ENCODE results near the gene NCK2.

NCK2 gene

GRCh38 chr2:105747991-105748390 lies 3.3 kb downstream of the NCK2 start:
- no peak for TF ChIP-seq CTCF (conservative IDR thresholded peaks at IDR 0.05; ENCODE audit: low read length)
- TF ChIP-seq EZH2phosphoT487 (IDR thresholded peaks at IDR 0.05; ENCODE audit: borderline replicate concordance), result no peak
- Histone ChIP-seq H3K9me2 (replicated peaks; ENCODE audit: low read depth, low read length) (no peaks in the 10 kb centered on the region), H3F3A (ENCODE audit: low read depth) (no peaks in the 10 kb centered on the region), H3K27me3 (ENCODE audit: insufficient read depth, low read length, poor library complexity, severe bottlenecking) (no peaks in the 10 kb centered on the region), H3K4me1 (ENCODE audit: insufficient read depth, low read length, poor library complexity, severe bottlenecking) (peaks cover 51% of the 10 kb centered on the region), H3K4me3 (ENCODE audit: low read length, poor library complexity, severe bottlenecking) (peak overlapping the region; percentile 95), H3K9me3 (ENCODE audit: insufficient read depth, low read depth, low read length) (no peaks in the 10 kb centered on the region), H3K4me2 (ENCODE audit: low read depth, low read length, poor library complexity, severe bottlenecking) (peak overlapping the region; percentile 96), H3K79me2 (ENCODE audit: insufficient read depth, low read length) (peaks cover 78% of the 10 kb centered on the region), H3K36me3 (ENCODE audit: insufficient read depth, low read length) (no peaks in the 10 kb centered on the region), H4K20me1 (ENCODE audit: insufficient read depth, low read length, poor library complexity, severe bottlenecking) (peaks cover 42% of the 10 kb centered on the region), H2AFZ (ENCODE audit: low read length) (no peak overlapping the region), H3K9ac (ENCODE audit: low read depth, low read length, poor library complexity, severe bottlenecking) (peak overlapping the region; percentile 76)

GRCh38 chr2:105748566-105748965 lies 3.9 kb downstream of the NCK2 start:
- Histone ChIP-seq H3F3A (ENCODE audit: low read depth) (no peaks in the 10 kb centered on the region), H3K9me2 (replicated peaks; ENCODE audit: low read depth, low read length) (no peaks in the 10 kb centered on the region), H2AFZ (ENCODE audit: low read length) (no peak overlapping the region), H3K9me3 (ENCODE audit: insufficient read depth, low read depth, low read length) (no peaks in the 10 kb centered on the region), H3K9ac (ENCODE audit: low read depth, low read length, poor library complexity, severe bottlenecking) (no peak overlapping the region), H4K20me1 (ENCODE audit: insufficient read depth, low read length, poor library complexity, severe bottlenecking) (peaks cover 45% of the 10 kb centered on the region), H3K4me1 (ENCODE audit: insufficient read depth, low read length, poor library complexity, severe bottlenecking) (peaks cover 49% of the 10 kb centered on the region), H3K27me3 (ENCODE audit: insufficient read depth, low read length, poor library complexity, severe bottlenecking) (no peaks in the 10 kb centered on the region), H3K36me3 (ENCODE audit: insufficient read depth, low read length) (no peaks in the 10 kb centered on the region), H3K79me2 (ENCODE audit: insufficient read depth, low read length) (peaks cover 84% of the 10 kb centered on the region), H3K4me3 (ENCODE audit: low read length, poor library complexity, severe bottlenecking) (peak overlapping the region; percentile 24), H3K4me2 (ENCODE audit: low read depth, low read length, poor library complexity, severe bottlenecking) (peak overlapping the region; percentile 96)
- TF ChIP-seq EZH2phosphoT487 (IDR thresholded peaks at IDR 0.05; ENCODE audit: borderline replicate concordance), result no peak
- TF ChIP-seq CTCF (conservative IDR thresholded peaks at IDR 0.05; ENCODE audit: low read length), result peak; percentile 21; the same call in 1 of the 2 replicates

- Histone ChIP-seq H2AFZ (ENCODE audit: low read length) (no peak overlapping the region), H3K4me2 (ENCODE audit: low read depth, low read length, poor library complexity, severe bottlenecking) (peak overlapping the region; percentile 96), H4K20me1 (ENCODE audit: insufficient read depth, low read length, poor library complexity, severe bottlenecking) (peaks cover 49% of the 10 kb centered on the region), H3K9me3 (ENCODE audit: insufficient read depth, low read depth, low read length) (no peaks in the 10 kb centered on the region), H3K9ac (ENCODE audit: low read depth, low read length, poor library complexity, severe bottlenecking) (no peak overlapping the region), H3K9me2 (replicated peaks; ENCODE audit: low read depth, low read length) (no peaks in the 10 kb centered on the region), H3K27me3 (ENCODE audit: insufficient read depth, low read length, poor library complexity, severe bottlenecking) (no peaks in the 10 kb centered on the region), H3K4me3 (ENCODE audit: low read length, poor library complexity, severe bottlenecking) (no peak overlapping the region), H3K79me2 (ENCODE audit: insufficient read depth, low read length) (peaks cover 96% of the 10 kb centered on the region), H3K4me1 (ENCODE audit: insufficient read depth, low read length, poor library complexity, severe bottlenecking) (peaks cover 55% of the 10 kb centered on the region), H3F3A (ENCODE audit: low read depth) (no peaks in the 10 kb centered on the region), H3K36me3 (ENCODE audit: insufficient read depth, low read length) (no peaks in the 10 kb centered on the region)
- TF ChIP-seq CTCF (conservative IDR thresholded peaks at IDR 0.05; ENCODE audit: low read length) (no peak), EZH2phosphoT487 (IDR thresholded peaks at IDR 0.05; ENCODE audit: borderline replicate concordance) (no peak)
Measured at GRCh38 chr2:105749583-105750400, 5.1 kb downstream of the NCK2 start.

All from Loucy (cell line).